Subcutaneous abdominal adipose tissue (tissue), 5 donors: ENCODE data around the gene FKBP1A.

ENCODE experiments used
- H3K27ac ChIP-seq: one replicate; pipeline ENCODE4 v1.7.0; 2013; ENCODE audit warnings: low read depth, mild to moderate bottlenecking, inconsistent platforms, low read length, moderate library complexity
- H3K27me3 ChIP-seq, 5 donors: one replicate each; pipeline ENCODE4 v1.7.0; 2013; ENCODE audit warnings: low read length in 5 of 5, inconsistent platforms in 1 of 5; ENCODE audit not compliant: control insufficient read depth in 5 of 5, insufficient read depth in 4 of 5
- H3K36me3 ChIP-seq, 5 donors: one replicate each; pipeline ENCODE4 v1.7.0; 2013; ENCODE audit warnings: low read length in 5 of 5; ENCODE audit not compliant: control insufficient read depth in 5 of 5, insufficient read depth in 5 of 5
- H3K4me1 ChIP-seq, 5 donors: one replicate each; pipeline ENCODE4 v1.7.0; 2013; ENCODE audit warnings: low read length in 5 of 5, mild to moderate bottlenecking in 3 of 5, moderate library complexity in 1 of 5; ENCODE audit not compliant: control insufficient read depth in 5 of 5, insufficient read depth in 5 of 5
- H3K4me3 ChIP-seq, 5 donors: one replicate each; pipeline ENCODE4 v1.7.0; 2013; ENCODE audit warnings: low read length in 5 of 5, low read depth in 1 of 5
- H3K9ac ChIP-seq, 5 donors: one replicate each; pipeline ENCODE4 v1.7.0; 2013; ENCODE audit warnings: low read length in 5 of 5, mild to moderate bottlenecking in 4 of 5, moderate library complexity in 3 of 5
- H3K9me3 ChIP-seq, 5 donors: one replicate each; pipeline ENCODE4 v1.7.0; 2013; ENCODE audit warnings: low read length in 5 of 5; ENCODE audit not compliant: control insufficient read depth in 5 of 5
- donor health status: healthy.
- donor health status: healthy.
- donor health status: healthy.
- donor health status: healthy.
- donor health status: healthy.

FKBP1A gene

DNA sequence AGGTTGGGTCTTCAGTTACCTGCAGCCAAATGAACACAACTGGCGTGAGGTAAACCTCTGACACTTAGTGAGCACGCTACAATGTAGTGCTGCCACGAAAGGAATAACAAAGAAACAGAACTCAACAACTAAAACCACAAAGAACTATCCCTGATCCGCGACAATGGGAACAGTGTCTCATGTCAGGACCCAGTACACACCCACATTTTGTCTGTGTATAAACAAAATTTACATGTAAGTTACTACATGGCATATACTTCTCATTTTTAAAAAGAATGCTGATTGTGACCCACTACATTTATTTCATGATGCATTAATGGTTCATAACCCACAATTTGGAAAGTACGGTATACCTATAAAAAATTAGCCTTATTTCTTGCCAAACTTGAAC is 14.1 kb downstream of the FKBP1A start:
- H3K36me3 ChIP-seq, result peaks cover 0 to 6% (median 4%) of the 10 kb centered on the region in 5 donors
- no peak overlapping the region for H3K4me3 ChIP-seq
- peaks cover 33 to 97% (median 80%) of the 10 kb centered on the region in 5 donors for H3K4me1 ChIP-seq
- H3K9ac ChIP-seq, result peak overlapping the region in 1 of 5 donors; percentile 76
- peak overlapping the region; percentile 71 for H3K27ac ChIP-seq
- H3K27me3 ChIP-seq, result no peaks in the 10 kb centered on the region
- no peaks in the 10 kb centered on the region for H3K9me3 ChIP-seq

- Histone ChIP-seq H3K27me3 (no peaks in the 10 kb centered on the region), H3K9ac (peak overlapping the region in 1 of 5 donors; percentile 76), H3K4me1 (peaks cover 35 to 97% (median 81%) of the 10 kb centered on the region in 5 donors), H3K27ac (peak overlapping the region; percentile 71), H3K9me3 (no peaks in the 10 kb centered on the region), H3K36me3 (peaks cover 0 to 12% (median 4%) of the 10 kb centered on the region in 5 donors), H3K4me3 (peak overlapping the region in 1 of 5 donors; percentile 3)
These were observed 14.7 kb downstream of the FKBP1A start for GRCh38 chr20:1377984-1378734.

GRCh38 chr20:1377341-1377871 is 15.4 kb downstream of the FKBP1A start:
- Histone ChIP-seq H3K27me3 (no peaks in the 10 kb centered on the region), H3K9ac (peak overlapping the region in 1 of 5 donors; percentile 76), H3K27ac (peak overlapping the region; percentile 71), H3K9me3 (no peaks in the 10 kb centered on the region), H3K4me3 (peak overlapping the region in 2 of 5 donors; percentile 20 to 28), H3K4me1 (peaks cover 32 to 97% (median 74%) of the 10 kb centered on the region in 5 donors), H3K36me3 (peaks cover 0 to 15% (median 1%) of the 10 kb centered on the region in 5 donors)

DNA sequence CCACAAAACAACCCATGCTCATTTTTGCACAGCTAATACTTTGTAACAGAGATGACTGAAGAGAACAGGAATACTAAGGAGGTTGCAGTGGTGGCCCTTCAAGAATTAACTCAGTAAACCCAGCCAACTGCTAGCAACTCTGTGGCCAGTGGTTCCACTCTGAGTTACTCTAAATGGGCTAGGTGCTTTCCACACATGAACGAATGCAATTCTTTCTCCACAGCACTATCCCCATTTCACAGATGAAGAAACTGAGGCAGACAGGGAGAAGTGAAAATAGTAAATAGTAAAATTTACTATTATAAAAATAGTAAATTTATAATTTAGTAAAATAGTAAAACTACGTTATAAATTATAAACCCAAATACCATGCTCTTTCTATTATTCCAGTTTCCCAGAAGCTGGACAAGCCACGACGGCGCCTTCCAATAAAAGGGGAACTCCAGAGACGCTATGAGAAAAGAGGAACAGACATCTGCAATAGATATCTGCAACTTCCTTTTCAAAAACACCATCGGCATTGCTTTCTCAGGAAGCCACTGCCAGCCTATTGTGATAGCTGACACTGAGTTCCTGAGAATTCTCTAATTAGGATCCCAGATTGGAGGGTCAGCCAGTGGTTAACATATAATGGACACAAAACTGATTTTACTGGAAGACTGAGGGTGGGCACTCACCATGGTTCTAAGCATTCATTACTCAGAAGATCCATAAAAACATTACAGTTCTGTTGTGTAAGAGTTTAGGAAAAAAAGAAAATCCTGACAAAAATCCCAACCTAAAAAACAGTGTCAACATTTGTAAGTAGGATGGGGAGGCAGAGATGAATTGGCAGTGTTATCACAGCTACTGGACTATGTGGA is 16.2 kb downstream of the FKBP1A start:
- H3K9ac ChIP-seq, result peak overlapping the region in 2 of 5 donors; percentile 14 to 76
- H3K36me3 ChIP-seq, result peaks cover 0 to 22% (median 7%) of the 10 kb centered on the region in 5 donors
- peak overlapping the region; percentile 87 for H3K27ac ChIP-seq
- H3K9me3 ChIP-seq, result no peaks in the 10 kb centered on the region
- H3K4me3 ChIP-seq, result peak overlapping the region in 2 of 5 donors; percentile 20 to 28
- H3K4me1 ChIP-seq, result peaks cover 30 to 96% (median 66%) of the 10 kb centered on the region in 5 donors
- no peaks in the 10 kb centered on the region for H3K27me3 ChIP-seq

GRCh38 chr20:1376007-1376406 is 16.8 kb downstream of the FKBP1A start:
- H3K9ac ChIP-seq, result peak overlapping the region in 2 of 5 donors; percentile 14 to 74
- H3K9me3 ChIP-seq, result no peaks in the 10 kb centered on the region
- peaks cover 0 to 26% (median 12%) of the 10 kb centered on the region in 5 donors for H3K36me3 ChIP-seq
- peaks cover 30 to 97% (median 67%) of the 10 kb centered on the region in 5 donors for H3K4me1 ChIP-seq
- H3K27ac ChIP-seq, result peak overlapping the region; percentile 87
- H3K27me3 ChIP-seq, result no peaks in the 10 kb centered on the region
- H3K4me3 ChIP-seq, result peak overlapping the region in 2 of 5 donors; percentile 12 to 23

DNA sequence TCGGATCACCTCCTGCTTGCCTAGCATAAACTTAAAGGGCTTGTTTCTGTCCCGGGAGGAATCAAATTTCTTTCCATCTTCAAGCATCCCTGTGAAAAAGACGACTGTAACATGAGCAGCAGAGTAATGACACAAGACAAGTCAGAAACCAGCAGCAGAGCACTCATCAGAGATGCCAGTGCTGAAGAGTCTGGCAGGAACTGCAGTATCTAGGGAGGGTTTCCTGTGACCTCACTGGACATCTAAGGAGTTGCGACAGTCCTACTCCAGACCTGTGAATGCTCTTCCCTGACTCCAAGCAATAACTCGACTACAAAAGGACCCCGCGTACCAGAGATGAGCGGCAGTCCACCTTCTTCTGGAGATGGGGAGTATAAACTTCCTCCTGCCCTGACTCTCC is 17.3 kb downstream of the FKBP1A start:
- Histone ChIP-seq H3K27me3 (no peaks in the 10 kb centered on the region), H3K4me3 (peak overlapping the region in 3 of 5 donors; percentile 11 to 23 (median 12)), H3K27ac (peak overlapping the region; percentile 87), H3K4me1 (peaks cover 34 to 98% (median 72%) of the 10 kb centered on the region in 5 donors), H3K9me3 (no peaks in the 10 kb centered on the region), H3K9ac (peak overlapping the region in 1 of 5 donors; percentile 74), H3K36me3 (peaks cover 0 to 26% (median 15%) of the 10 kb centered on the region in 5 donors)

DNA sequence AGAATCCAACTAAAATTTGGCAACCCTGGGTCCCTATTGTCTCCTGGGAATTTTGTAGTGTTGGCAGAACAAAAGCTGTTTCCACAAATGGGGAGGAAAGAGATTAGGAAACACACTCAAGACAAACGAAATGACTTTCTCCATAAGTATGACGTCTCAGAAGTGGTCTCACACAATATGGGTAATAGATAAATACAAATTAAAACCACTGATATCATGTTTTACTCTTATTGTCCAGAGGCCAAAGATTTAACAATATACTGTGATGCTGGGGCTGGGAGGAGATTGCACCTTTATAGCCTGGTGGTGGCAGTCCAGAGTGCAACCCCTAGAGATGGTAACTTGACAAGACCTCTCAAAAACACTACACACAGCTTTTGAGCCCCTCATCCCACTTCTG is 18.6 kb downstream of the FKBP1A start:
- no peaks in the 10 kb centered on the region for H3K9me3 ChIP-seq
- no peak overlapping the region for H3K4me3 ChIP-seq
- H3K36me3 ChIP-seq, result peaks cover 0 to 32% (median 18%) of the 10 kb centered on the region in 5 donors
- no peaks in the 10 kb centered on the region for H3K27me3 ChIP-seq
- H3K27ac ChIP-seq, result peak overlapping the region; percentile 87
- no peak overlapping the region for H3K9ac ChIP-seq
- peaks cover 36 to 93% (median 74%) of the 10 kb centered on the region in 5 donors for H3K4me1 ChIP-seq

DNA sequence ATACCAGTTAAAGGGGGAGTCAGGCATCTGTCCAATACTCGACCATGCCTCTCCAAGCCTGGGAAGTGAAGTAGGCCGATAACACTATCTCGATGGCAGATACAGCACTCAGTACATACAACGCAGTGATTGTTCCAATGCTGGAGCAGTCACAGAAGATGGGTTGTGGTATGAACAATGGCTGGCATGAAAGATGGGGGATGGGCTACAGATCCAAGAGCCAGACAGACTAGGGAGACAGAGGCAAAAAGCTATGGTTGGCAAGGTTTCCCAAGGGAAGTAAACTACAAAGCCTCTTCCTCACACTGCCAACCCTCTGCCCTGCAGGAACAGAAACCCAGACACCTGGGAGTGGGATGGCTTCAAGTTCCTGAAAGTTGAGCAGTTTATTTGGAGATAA is 19.2 kb downstream of the FKBP1A start:
- Histone ChIP-seq H3K27ac (peak overlapping the region; percentile 87), H3K27me3 (no peaks in the 10 kb centered on the region), H3K4me3 (no peak overlapping the region), H3K9me3 (no peaks in the 10 kb centered on the region), H3K36me3 (peaks cover 0 to 32% (median 21%) of the 10 kb centered on the region in 5 donors), H3K9ac (no peak overlapping the region), H3K4me1 (peaks cover 32 to 90% (median 69%) of the 10 kb centered on the region in 5 donors)

DNA sequence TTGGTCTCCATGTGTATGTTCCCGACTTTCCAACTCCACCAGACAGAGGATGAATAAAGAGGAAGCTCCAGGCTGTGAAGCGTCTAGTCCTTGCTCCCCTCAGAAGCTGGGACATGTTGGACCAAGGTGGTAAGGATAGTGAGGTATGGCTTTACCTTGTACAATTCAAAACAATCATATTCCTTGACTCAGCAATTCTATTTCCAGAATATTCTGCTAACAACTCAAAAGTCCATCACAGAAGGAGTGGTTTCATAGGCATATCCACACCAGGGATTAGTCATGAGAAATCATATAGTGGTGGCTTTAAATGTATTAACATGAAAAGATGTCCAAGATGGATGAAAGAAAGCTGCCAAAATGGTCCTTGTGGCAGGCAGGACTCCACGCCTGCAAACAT is 19.8 kb downstream of the FKBP1A start:
- H3K27ac ChIP-seq, result peak overlapping the region; percentile 87
- H3K9me3 ChIP-seq, result no peaks in the 10 kb centered on the region
- no peak overlapping the region for H3K4me3 ChIP-seq
- H3K36me3 ChIP-seq, result peaks cover 0 to 36% (median 26%) of the 10 kb centered on the region in 5 donors
- peaks cover 32 to 88% (median 63%) of the 10 kb centered on the region in 5 donors for H3K4me1 ChIP-seq
- no peak overlapping the region for H3K9ac ChIP-seq
- no peaks in the 10 kb centered on the region for H3K27me3 ChIP-seq
